MM.1S (cell line): ENCODE data around the gene EIF4A3.

Experiments used
- DNase-seq: peaks from one replicate; pipeline ENCODE4 v3.0.0-alpha.2; 2015
- H2AFZ ChIP-seq: fragments of 300-600 bp; sonication (generic); 2 replicates; pipeline ENCODE4 v1.6.0; 2016; ENCODE audit warnings: antibody characterized with exemption, low read length
- H3F3A ChIP-seq: fragments of 300-600 bp; sonication (generic); 2 replicates; pipeline ENCODE4 v1.6.1; 2016; ENCODE audit warnings: mild to moderate bottlenecking, antibody characterized with exemption, low read length, moderate library complexity, mixed read lengths; ENCODE audit not compliant: insufficient read depth
- H3K27ac ChIP-seq: fragments of 300-600 bp; sonication (generic); 2 replicates; pipeline ENCODE4 v1.5.1; 2016; ENCODE audit warnings: mild to moderate bottlenecking, low read length
- H3K27me3 ChIP-seq: fragments of 300-600 bp; sonication (generic); replicated peaks from 2 replicates; pipeline ENCODE4 v1.6.0; 2016; ENCODE audit warnings: low read length; ENCODE audit not compliant: insufficient read depth
- H3K36me3 ChIP-seq: fragments of 300-600 bp; sonication (generic); replicated peaks from 2 replicates; pipeline ENCODE4 v1.6.1; 2016; ENCODE audit warnings: mild to moderate bottlenecking, low read length, mixed read lengths; ENCODE audit not compliant: insufficient read depth
- H3K4me1 ChIP-seq: fragments of 300-600 bp; sonication (generic); 2 replicates; pipeline ENCODE4 v1.6.1; 2016; ENCODE audit warnings: low read length, mixed read lengths
- H3K4me2 ChIP-seq: fragments of 300-600 bp; sonication (generic); 2 replicates; pipeline ENCODE4 v1.6.0; 2016; ENCODE audit warnings: low read depth, low read length
- H3K4me3 ChIP-seq: fragments of 300-600 bp; sonication (generic); 2 replicates; pipeline ENCODE4 v1.5.1; 2016; ENCODE audit warnings: low read length, mixed read lengths
- H3K79me2 ChIP-seq: fragments of 300-600 bp; sonication (generic); 2 replicates; pipeline ENCODE4 v1.6.1; 2016; ENCODE audit warnings: mixed run types, low read length, mixed read lengths
- H3K9ac ChIP-seq: fragments of 300-600 bp; sonication (generic); 2 replicates; pipeline ENCODE4 v1.6.1; 2016; ENCODE audit warnings: low read length, mixed read lengths
- H3K9me2 ChIP-seq: fragments of 300-600 bp; sonication (generic); replicated peaks from 2 replicates; pipeline ENCODE4 v1.6.1; 2016; ENCODE audit warnings: mild to moderate bottlenecking, low read length, mixed read lengths; ENCODE audit not compliant: insufficient read depth
- H3K9me3 ChIP-seq: fragments of 300-600 bp; sonication (generic); replicated peaks from 2 replicates; pipeline ENCODE4 v1.6.1; 2016; ENCODE audit warnings: mild to moderate bottlenecking, low read length, mixed read lengths; ENCODE audit not compliant: insufficient read depth
- H4K20me1 ChIP-seq: fragments of 300-600 bp; sonication (generic); 2 replicates; pipeline ENCODE4 v1.6.1; 2016; ENCODE audit warnings: mild to moderate bottlenecking, low read length, moderate library complexity, mixed read lengths; ENCODE audit not compliant: insufficient read depth
- EZH2 ChIP-seq: fragments of 300-600 bp; sonication (generic); optimal IDR thresholded peaks from 2 replicates; pipeline ENCODE3; 2017; ENCODE audit warnings: low read depth, mild to moderate bottlenecking, antibody characterized with exemption, low read length, mixed read lengths
- EZH2phosphoT487 ChIP-seq: fragments of 300-600 bp; sonication (generic); IDR thresholded peaks from 2 replicates; pipeline ENCODE4 v1.6.1; 2018; ENCODE audit warnings: antibody characterized with exemption, low read length
- TF ChIP-seq, protein P1 (sequence below): fragments of 300-600 bp; sonication (generic); IDR thresholded peaks from 2 replicates; pipeline ENCODE4 v1.5.1; 2016; ENCODE audit warnings: antibody characterized with exemption, low read length, mixed read lengths

The EIF4A3 gene

DNA sequence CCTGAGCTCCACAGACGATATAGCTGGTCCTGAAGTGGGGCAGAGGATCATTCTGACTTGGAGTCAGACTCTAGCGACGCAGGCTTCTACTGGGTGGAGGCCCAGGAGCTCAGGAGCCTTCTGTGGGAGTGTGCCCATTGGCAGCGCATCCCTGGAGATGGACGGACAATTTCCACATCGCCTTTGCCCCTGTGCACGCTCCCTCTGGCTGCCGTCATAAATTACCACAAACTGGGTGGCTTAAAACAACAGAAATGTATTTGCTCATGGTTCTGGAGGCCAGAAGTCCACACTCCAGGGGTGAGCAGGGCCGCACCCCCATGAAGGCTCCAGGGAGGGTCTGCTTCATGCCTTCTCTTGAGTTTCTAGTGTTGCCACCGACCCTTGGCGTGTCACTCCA is 29.8 kb upstream of the EIF4A3 start:
- no peak overlapping the region for H3K4me3 ChIP-seq
- H3K9me3 ChIP-seq = no peaks in the 10 kb centered on the region
- no peak overlapping the region for H3K27ac ChIP-seq
- no peaks in the 10 kb centered on the region for H4K20me1 ChIP-seq
- TF ChIP-seq EZH2phosphoT487 (no peak), EZH2 (no peak)
- TF ChIP-seq, protein P1, sequence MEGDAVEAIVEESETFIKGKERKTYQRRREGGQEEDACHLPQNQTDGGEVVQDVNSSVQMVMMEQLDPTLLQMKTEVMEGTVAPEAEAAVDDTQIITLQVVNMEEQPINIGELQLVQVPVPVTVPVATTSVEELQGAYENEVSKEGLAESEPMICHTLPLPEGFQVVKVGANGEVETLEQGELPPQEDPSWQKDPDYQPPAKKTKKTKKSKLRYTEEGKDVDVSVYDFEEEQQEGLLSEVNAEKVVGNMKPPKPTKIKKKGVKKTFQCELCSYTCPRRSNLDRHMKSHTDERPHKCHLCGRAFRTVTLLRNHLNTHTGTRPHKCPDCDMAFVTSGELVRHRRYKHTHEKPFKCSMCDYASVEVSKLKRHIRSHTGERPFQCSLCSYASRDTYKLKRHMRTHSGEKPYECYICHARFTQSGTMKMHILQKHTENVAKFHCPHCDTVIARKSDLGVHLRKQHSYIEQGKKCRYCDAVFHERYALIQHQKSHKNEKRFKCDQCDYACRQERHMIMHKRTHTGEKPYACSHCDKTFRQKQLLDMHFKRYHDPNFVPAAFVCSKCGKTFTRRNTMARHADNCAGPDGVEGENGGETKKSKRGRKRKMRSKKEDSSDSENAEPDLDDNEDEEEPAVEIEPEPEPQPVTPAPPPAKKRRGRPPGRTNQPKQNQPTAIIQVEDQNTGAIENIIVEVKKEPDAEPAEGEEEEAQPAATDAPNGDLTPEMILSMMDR = no peak
- H3K79me2 ChIP-seq = no peaks in the 10 kb centered on the region
- H3K9me2 ChIP-seq = no peaks in the 10 kb centered on the region
- H3K9ac ChIP-seq = no peak overlapping the region
- DNase-seq = no peak
- H3K36me3 ChIP-seq = no peaks in the 10 kb centered on the region
- no peaks in the 10 kb centered on the region for H3F3A ChIP-seq
- peaks cover 64% of the 10 kb centered on the region for H3K27me3 ChIP-seq
- H3K4me1 ChIP-seq = no peaks in the 10 kb centered on the region
- no peak overlapping the region for H3K4me2 ChIP-seq
- H2AFZ ChIP-seq = no peak overlapping the region

DNA sequence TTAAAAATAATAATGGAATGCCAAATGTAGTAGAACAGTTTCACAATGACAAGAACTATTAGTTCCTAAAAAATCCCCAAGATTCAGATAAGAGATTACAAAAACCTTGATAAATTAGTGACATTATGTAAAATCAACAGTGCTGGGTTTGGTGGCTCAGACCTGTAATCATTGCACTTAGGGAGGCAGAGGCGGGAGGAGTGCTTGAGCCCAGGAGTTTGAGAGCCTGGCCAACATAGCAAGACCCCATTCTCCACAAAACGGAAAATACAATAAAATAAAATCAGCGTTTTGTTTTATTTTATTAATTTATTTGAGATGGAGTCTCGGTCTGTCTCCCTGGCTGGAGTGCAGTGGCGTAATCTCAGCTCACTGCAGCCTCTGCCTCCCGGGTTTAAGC is 27.0 kb upstream of the EIF4A3 start:
- Histone ChIP-seq H3K4me1 (no peaks in the 10 kb centered on the region), H3K79me2 (no peaks in the 10 kb centered on the region), H3K9me3 (no peaks in the 10 kb centered on the region), H3K27ac (no peak overlapping the region), H3K27me3 (peaks cover 58% of the 10 kb centered on the region), H3F3A (no peaks in the 10 kb centered on the region), H3K4me2 (no peak overlapping the region), H3K36me3 (no peaks in the 10 kb centered on the region), H4K20me1 (no peaks in the 10 kb centered on the region), H3K4me3 (no peak overlapping the region), H3K9ac (no peak overlapping the region), H2AFZ (no peak overlapping the region), H3K9me2 (no peaks in the 10 kb centered on the region)
- TF ChIP-seq, protein P1 = no peak
- TF ChIP-seq EZH2phosphoT487 = no peak
- TF ChIP-seq EZH2 = no peak
- DNase-seq = no peak

DNA sequence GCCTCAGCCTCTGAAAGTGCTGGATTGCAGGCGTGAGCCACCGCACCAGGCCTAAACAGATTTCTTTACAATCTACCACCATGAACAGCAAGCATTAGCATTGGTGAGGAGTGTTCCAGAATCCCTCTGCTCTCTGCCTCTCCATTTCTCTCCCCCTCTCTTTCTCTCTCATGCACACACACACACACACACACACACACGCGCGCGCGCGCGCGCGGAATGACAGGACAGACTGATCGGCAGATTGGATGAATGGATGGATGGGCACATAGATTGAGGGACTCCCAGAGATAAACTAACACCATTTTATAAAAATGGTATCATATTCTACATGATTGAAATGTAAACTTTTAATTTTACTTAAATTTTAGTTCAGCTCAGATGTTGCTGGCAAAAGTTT is 26.2 kb upstream of the EIF4A3 start:
- H3K9ac ChIP-seq = no peak overlapping the region
- no peak for DNase-seq
- no peak overlapping the region for H2AFZ ChIP-seq
- no peaks in the 10 kb centered on the region for H3K4me1 ChIP-seq
- no peak overlapping the region for H3K4me2 ChIP-seq
- no peaks in the 10 kb centered on the region for H3K79me2 ChIP-seq
- H4K20me1 ChIP-seq = no peaks in the 10 kb centered on the region
- H3K9me2 ChIP-seq = no peaks in the 10 kb centered on the region
- H3K27me3 ChIP-seq = peaks cover 56% of the 10 kb centered on the region
- H3K4me3 ChIP-seq = no peak overlapping the region
- no peak overlapping the region for H3K27ac ChIP-seq
- H3K36me3 ChIP-seq = no peaks in the 10 kb centered on the region
- H3K9me3 ChIP-seq = no peaks in the 10 kb centered on the region
- TF ChIP-seq EZH2phosphoT487 (no peak), EZH2 (no peak)
- TF ChIP-seq, protein P1 = no peak
- no peaks in the 10 kb centered on the region for H3F3A ChIP-seq
